K562 (cell line): ENCODE data around the gene RAPSN. TPM values are rescaled to one million over a fixed set of nuclear protein-coding genes. Genes with fewer than 3 reads are reported as not detected.

ENCODE experiments used
- ATAC-seq: fragments of 200-7000 bp; cut with Tn5 transposase; 3 replicates; pipeline ENCODE4 v1.9.1; 2020; ENCODE audit warnings: moderate library complexity
- BruUV-seq: library from RNA; stranded (reverse); fragments of 400-500 nt; replicated peaks from 2 replicates; lab custom pipeline; 2021; lab: Mats Ljungman, UMichigan
- CTCF ChIA-PET: fragments of 300-600 bp; formaldehyde crosslinking; extraction: SDS; loops from one replicate; lab custom pipeline; 2021; ENCODE audit warnings: low intra/inter-chr PET ratio; lab: Yijun Ruan, JAX
- POLR2A ChIA-PET: fragments of 300-600, 350-650 bp; sonication (Branson Sonifier 250); formaldehyde crosslinking; extraction: SDS; loops from one replicate; lab custom pipeline; 2021; ENCODE audit warnings: antibody characterized with exemption, inconsistent platforms; lab: Yijun Ruan, JAX
- DNase-seq, 4 experiments: peaks; one replicate each; pipeline versions ENCODE4 v3.0.0 to v3.0.0-alpha.2; 2011 to 2018; ENCODE audit warnings: low spot score in 3 of 4, mixed read lengths in 3 of 4; ENCODE audit errors: extremely low read depth in 1 of 4
- FAIRE-seq: peaks from 2 replicates; lab custom pipeline; 2011; peaks lifted over from hg19 to GRCh38; lab: Jason Lieb, UNC
- H2AFZ ChIP-seq: 2 replicates; pipeline ENCODE4 v1.6.0; 2011; ENCODE audit warnings: low read depth, low read length, control low read depth, inconsistent platforms
- H3K27ac ChIP-seq: fragments of 200-600 bp; 3 replicates; pipeline ENCODE4 v1.8.0; 2011; ENCODE audit warnings: low read depth, mild to moderate bottlenecking, control low read depth, inconsistent platforms, low read length, moderate library complexity, mixed read lengths; ENCODE audit errors: extremely low read depth
- H3K27me3 ChIP-seq, 2 experiments: fragments of 300-600 bp in 1 of 2; 2 replicates in 1 of 2; 3 replicates in 1 of 2; pipeline versions ENCODE4 v1.6.0 to v1.8.0; 2011; ENCODE audit warnings: inconsistent platforms in 2 of 2, low read length in 2 of 2, mild to moderate bottlenecking in 1 of 2, mixed read lengths in 1 of 2, moderate library complexity in 1 of 2; ENCODE audit not compliant: control insufficient read depth in 2 of 2, insufficient read depth in 2 of 2
- H3K36me3 ChIP-seq: fragments of 300-600 bp; 3 replicates; pipeline ENCODE4 v1.8.0; 2011; ENCODE audit warnings: mild to moderate bottlenecking, low read length, inconsistent platforms; ENCODE audit not compliant: control insufficient read depth, insufficient read depth
- H3K4me1 ChIP-seq, 2 experiments: fragments of 200-600 bp in 1 of 2; replicated peaks in 1 of 2; 2 replicates in 1 of 2; 3 replicates in 1 of 2; pipeline versions ENCODE4 v1.5.1 to v1.8.0; 2011; ENCODE audit warnings: inconsistent platforms in 2 of 2, low read length in 2 of 2, mild to moderate bottlenecking in 1 of 2, mixed read lengths in 1 of 2, moderate library complexity in 1 of 2; ENCODE audit not compliant: control insufficient read depth in 2 of 2, insufficient read depth in 2 of 2
- H3K4me2 ChIP-seq: 2 replicates; pipeline ENCODE4 v1.6.1; 2011; ENCODE audit warnings: low read length, control low read depth, inconsistent platforms, mixed read lengths; ENCODE audit not compliant: insufficient read depth
- H3K4me3 ChIP-seq: fragments of 200-600 bp; sonication (generic), shearing (Covaris generic); 2 replicates; pipeline ENCODE4 v1.5.1; 2016; ENCODE audit warnings: control low read depth, inconsistent platforms
- H3K79me2 ChIP-seq: fragments of 200-600 bp; 3 replicates; pipeline ENCODE4 v1.8.0; 2011; ENCODE audit warnings: low read length, inconsistent platforms; ENCODE audit not compliant: control insufficient read depth, insufficient read depth
- H3K9ac ChIP-seq, 2 experiments: 2 replicates each; pipeline versions ENCODE4 v1.6.0 to v1.6.1; 2011; ENCODE audit warnings: low read depth in 2 of 2, low read length in 2 of 2, control low read depth in 1 of 2, inconsistent platforms in 1 of 2, mild to moderate bottlenecking in 1 of 2, mixed read lengths in 1 of 2; ENCODE audit not compliant: insufficient read depth in 1 of 2
- H3K9me1 ChIP-seq: one replicate; pipeline ENCODE4 v1.6.0; 2011; ENCODE audit warnings: inconsistent platforms, mild to moderate bottlenecking, low read length, moderate library complexity; ENCODE audit not compliant: control insufficient read depth, insufficient read depth
- H3K9me3 ChIP-seq: replicated peaks from 2 replicates; pipeline ENCODE4 v1.5.1; 2011; ENCODE audit warnings: low read depth, low read length, inconsistent platforms; ENCODE audit not compliant: control insufficient read depth, insufficient read depth
- H4K20me1 ChIP-seq: replicated peaks from 2 replicates; pipeline ENCODE4 v1.6.1; 2011; ENCODE audit warnings: low read length, inconsistent platforms, mixed read lengths; ENCODE audit not compliant: control insufficient read depth, insufficient read depth
- LCOR ChIP-seq: sonication (generic); formaldehyde crosslinking; IDR thresholded peaks from 2 replicates; pipeline ENCODE4 v1.8.0; 2022; ENCODE audit warnings: mild to moderate bottlenecking, missing genetic modification reagents
- POLR2G ChIP-seq: fragments of 200-400 bp; formaldehyde crosslinking; IDR thresholded peaks from 2 replicates; pipeline ENCODE4 v1.6.1; 2017; ENCODE audit warnings: low read depth, mild to moderate bottlenecking, antibody characterized with exemption, low read length, moderate library complexity
- RBFOX2 ChIP-seq: fragments of 200-400 bp; formaldehyde crosslinking; IDR thresholded peaks from 2 replicates; pipeline ENCODE4 v1.6.1; 2017; ENCODE audit warnings: low read depth, mild to moderate bottlenecking, low read length, moderate library complexity
- RBM22 ChIP-seq: fragments of 200-400 bp; formaldehyde crosslinking; IDR thresholded peaks from 2 replicates; pipeline ENCODE4 v1.6.1; 2018; ENCODE audit warnings: low read length, low read depth; ENCODE audit not compliant: poor library complexity, severe bottlenecking
- RNF2 ChIP-seq: sonication (generic); IDR thresholded peaks from 2 replicates; pipeline ENCODE4 v1.6.1; 2016
- SAFB ChIP-seq: fragments of 200-400 bp; formaldehyde crosslinking; IDR thresholded peaks from 2 replicates; pipeline ENCODE4 v1.6.1; 2017; ENCODE audit warnings: low read depth, low read length, borderline replicate concordance
- TCF7L2 ChIP-seq: fragments of 150-350 bp; IDR thresholded peaks from 2 replicates; pipeline ENCODE4 v1.6.1; 2016; ENCODE audit warnings: low read depth, mild to moderate bottlenecking, low read length, moderate library complexity
- ZNF232 ChIP-seq: sonication (generic); formaldehyde crosslinking; IDR thresholded peaks from 2 replicates; pipeline ENCODE4 v1.8.0; 2022; ENCODE audit warnings: mild to moderate bottlenecking, missing genetic modification reagents
- ZNF696 ChIP-seq: fragments of 250-450 bp; sonication (Bioruptor Pico); conservative IDR thresholded peaks from 2 replicates; pipeline ENCODE4 v1.4.0; 2020; ENCODE audit warnings: mild to moderate bottlenecking, moderate library complexity
- whole genome bisulfite sequencing: fragments of 100-300 bp; shearing (Covaris generic); methylation state at CpG from one replicate; pipeline ENCODE4 v1.1.6; 2016; ENCODE audit warnings: low coverage, mixed read lengths; ENCODE audit not compliant: insufficient coverage; ENCODE audit errors: missing lambda C conversion rate; 5-methylcytosine and 5-hydroxymethylcytosine counted together
- in situ Hi-C: fragments of 300-500 bp; cut with MboI; formaldehyde crosslinking; loops from 4 replicates; pipeline ENCODE4 v1.15.0; 2018; ENCODE audit warnings: inconsistent platforms, mixed read lengths
- intact Hi-C: fragments of 100-400 bp; cut with micrococcal nuclease; formaldehyde crosslinking; loops from 2 replicates; pipeline ENCODE4 v1.14.2; 2022
- polyA plus RNA-seq, 8 experiments: library from polyadenylated mRNA; depleted of rRNA in 4 of 8; stranded (reverse) in 5 of 8; unstranded in 3 of 8; fragments of >200 nt; fragmentation: Nextera tagmentation in 2 of 8; fragmentation: Illumina TruSeq in 1 of 8; extraction: Ambion mirVana in 2 of 8; extraction: Trizol in 1 of 8; gene quantifications; 2 replicates each; pipeline versions ENCODE4 v1.2.1 to v1.2.3, GENCODE V29; 2011 to 2014; ENCODE audit warnings: inconsistent platforms in 1 of 8, missing spikeins in 1 of 8
- total RNA-seq, 7 experiments: library from RNA; depleted of rRNA in 6 of 7; stranded (reverse); fragments of >200 nt in 6 of 7; fragmentation: Illumina TruSeq in 2 of 7; extraction: Trizol in 2 of 7; gene quantifications; 2 replicates each; pipeline versions ENCODE4 v1.2.1 to v1.2.3, GENCODE V29; 2011 to 2021; ENCODE audit warnings: low replicate concordance in 1 of 7
- TF ChIP-seq, protein P1 (sequence below): sonication (generic); formaldehyde crosslinking; IDR thresholded peaks from 2 replicates; pipeline ENCODE4 v1.9.0; 2022; ENCODE audit warnings: mild to moderate bottlenecking, missing genetic modification reagents
- TF ChIP-seq, protein P2 (sequence below): sonication (generic); formaldehyde crosslinking; IDR thresholded peaks from 2 replicates; pipeline ENCODE4 v1.8.1; 2023; ENCODE audit warnings: mild to moderate bottlenecking, missing genetic modification reagents
- TF ChIP-seq, protein P3 (sequence below): fragments of 450-650 bp; IDR thresholded peaks from 2 replicates; pipeline ENCODE4 v1.6.1; 2017; ENCODE audit warnings: mild to moderate bottlenecking, moderate library complexity

The RAPSN gene
- total and polyA plus RNA-seq, 9 of the 15 experiments (the other 6 are each of a cell fraction or from before 2014, with no cell fraction given) = 0.06 to 0.11 TPM; not detected in 7

DNA sequence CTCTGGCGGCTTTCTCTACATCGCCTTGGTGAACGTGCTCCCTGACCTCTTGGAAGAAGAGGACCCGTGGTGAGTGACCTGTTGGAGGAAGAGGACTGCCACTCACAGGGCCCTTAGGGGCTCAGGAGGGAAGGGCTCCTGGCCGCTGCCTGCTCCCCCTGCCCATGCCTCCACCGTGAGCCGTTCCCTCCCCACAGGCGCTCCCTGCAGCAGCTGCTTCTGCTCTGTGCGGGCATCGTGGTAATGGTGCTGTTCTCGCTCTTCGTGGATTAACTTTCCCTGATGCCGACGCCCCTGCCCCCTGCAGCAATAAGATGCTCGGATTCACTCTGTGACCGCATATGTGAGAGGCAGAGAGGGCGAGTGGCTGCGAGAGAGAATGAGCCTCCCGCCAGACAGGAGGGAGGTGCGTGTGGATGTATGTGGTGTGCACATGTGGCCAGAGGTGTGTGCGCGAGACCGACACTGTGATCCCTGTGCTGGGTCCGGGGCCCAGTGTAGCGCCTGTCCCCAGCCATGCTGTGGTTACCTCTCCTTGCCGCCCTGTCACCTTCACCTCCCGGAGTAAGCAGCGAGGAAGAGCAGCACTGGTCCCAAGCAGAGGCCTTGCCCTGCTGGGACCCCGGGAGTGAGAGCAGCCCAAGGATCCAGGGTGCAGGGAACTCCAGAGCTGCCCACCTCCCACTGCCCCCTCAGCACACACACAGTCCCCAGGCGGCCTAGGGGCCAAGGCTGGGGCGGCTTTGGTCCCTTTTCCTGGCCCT, 33.7 kb downstream of the RAPSN start (continued):
- TF ChIP-seq ZNF232 = no peak
- no peak for TF ChIP-seq SAFB
- TF ChIP-seq, protein P1, sequence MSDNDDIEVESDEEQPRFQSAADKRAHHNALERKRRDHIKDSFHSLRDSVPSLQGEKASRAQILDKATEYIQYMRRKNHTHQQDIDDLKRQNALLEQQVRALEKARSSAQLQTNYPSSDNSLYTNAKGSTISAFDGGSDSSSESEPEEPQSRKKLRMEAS (CRISPR knock-in tag) = 0 out of 2 replicates have a peak, but pooled peaks have one; percentile 12
- TF ChIP-seq, protein P2, sequence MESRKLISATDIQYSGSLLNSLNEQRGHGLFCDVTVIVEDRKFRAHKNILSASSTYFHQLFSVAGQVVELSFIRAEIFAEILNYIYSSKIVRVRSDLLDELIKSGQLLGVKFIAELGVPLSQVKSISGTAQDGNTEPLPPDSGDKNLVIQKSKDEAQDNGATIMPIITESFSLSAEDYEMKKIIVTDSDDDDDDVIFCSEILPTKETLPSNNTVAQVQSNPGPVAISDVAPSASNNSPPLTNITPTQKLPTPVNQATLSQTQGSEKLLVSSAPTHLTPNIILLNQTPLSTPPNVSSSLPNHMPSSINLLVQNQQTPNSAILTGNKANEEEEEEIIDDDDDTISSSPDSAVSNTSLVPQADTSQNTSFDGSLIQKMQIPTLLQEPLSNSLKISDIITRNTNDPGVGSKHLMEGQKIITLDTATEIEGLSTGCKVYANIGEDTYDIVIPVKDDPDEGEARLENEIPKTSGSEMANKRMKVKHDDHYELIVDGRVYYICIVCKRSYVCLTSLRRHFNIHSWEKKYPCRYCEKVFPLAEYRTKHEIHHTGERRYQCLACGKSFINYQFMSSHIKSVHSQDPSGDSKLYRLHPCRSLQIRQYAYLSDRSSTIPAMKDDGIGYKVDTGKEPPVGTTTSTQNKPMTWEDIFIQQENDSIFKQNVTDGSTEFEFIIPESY (CRISPR knock-in tag) = peak; percentile 95

DNA sequence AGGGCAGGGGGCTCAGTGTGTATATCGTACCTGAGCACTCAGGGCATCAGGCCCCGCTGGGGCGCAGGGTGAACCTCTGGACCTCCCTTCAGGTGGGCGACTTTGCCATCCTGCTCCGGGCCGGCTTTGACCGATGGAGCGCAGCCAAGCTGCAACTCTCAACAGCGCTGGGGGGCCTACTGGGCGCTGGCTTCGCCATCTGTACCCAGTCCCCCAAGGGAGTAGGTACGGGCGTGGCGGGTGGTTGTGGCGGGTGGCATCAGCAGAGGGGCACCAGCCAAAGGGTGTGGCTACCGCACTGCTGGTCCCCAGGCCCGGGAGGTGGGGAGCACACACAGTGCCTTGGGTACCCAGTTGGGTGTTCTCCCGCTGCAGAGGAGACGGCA, 34.3 kb downstream of the RAPSN start:
- CTCF ChIA-PET = no interaction called here
- POLR2A ChIA-PET = interaction anchor here (0.6 to 2.9 kb wide), 3 partner anchors 9 to 37 kb away, joined by 3 to 23 read pairs (median 6); partner anchors contain the start of gene PSMC3

More for the DNA sequence above, 34.3 kb downstream of the RAPSN start:
- Histone ChIP-seq H3K36me3 (peaks cover 22% of the 10 kb centered on the region), H3K79me2 (no peaks in the 10 kb centered on the region), H3K4me1 (peaks cover 0 to 59% of the 10 kb centered on the region in 2 experiments; a peak in 2 of 5 replicates), H4K20me1 (peaks cover 9% of the 10 kb centered on the region; the same call in 1 of the 2 replicates), H3K9ac (peak overlapping the region in 1 of 2 experiments; percentile 7; a peak in 1 of 4 replicates), H3K4me3 (no peak overlapping the region), H2AFZ (no peak overlapping the region), H3K9me1 (peaks cover 10% of the 10 kb centered on the region), H3K4me2 (no peak overlapping the region), H3K9me3 (no peaks in the 10 kb centered on the region), H3K27ac (no peak overlapping the region), H3K27me3 (no peaks in the 10 kb centered on the region)
- 89% methylated on average over 16 of the region's 19 CpGs for WGBS
- no peak for FAIRE-seq
- ATAC-seq = no peak
- TF ChIP-seq, protein P3, sequence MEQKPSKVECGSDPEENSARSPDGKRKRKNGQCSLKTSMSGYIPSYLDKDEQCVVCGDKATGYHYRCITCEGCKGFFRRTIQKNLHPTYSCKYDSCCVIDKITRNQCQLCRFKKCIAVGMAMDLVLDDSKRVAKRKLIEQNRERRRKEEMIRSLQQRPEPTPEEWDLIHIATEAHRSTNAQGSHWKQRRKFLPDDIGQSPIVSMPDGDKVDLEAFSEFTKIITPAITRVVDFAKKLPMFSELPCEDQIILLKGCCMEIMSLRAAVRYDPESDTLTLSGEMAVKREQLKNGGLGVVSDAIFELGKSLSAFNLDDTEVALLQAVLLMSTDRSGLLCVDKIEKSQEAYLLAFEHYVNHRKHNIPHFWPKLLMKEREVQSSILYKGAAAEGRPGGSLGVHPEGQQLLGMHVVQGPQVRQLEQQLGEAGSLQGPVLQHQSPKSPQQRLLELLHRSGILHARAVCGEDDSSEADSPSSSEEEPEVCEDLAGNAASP = no peak
- no peak for TF ChIP-seq ZNF696 (CRISPR knock-in tag)
- no peak for TF ChIP-seq RBM22
- peak; percentile 58 for TF ChIP-seq POLR2G
- no peak for TF ChIP-seq TCF7L2
- TF ChIP-seq RNF2 = no peak
- TF ChIP-seq RBFOX2 = peak; percentile 36
- TF ChIP-seq LCOR = no peak
- intact Hi-C loops = no loop called here
- in situ Hi-C loops = no loop called here
- BruUV-seq = no TSS peak
- no peak for DNase-seq
